ENCODE data around the gene NUDT16. TPM values are rescaled to one million over a fixed set of nuclear protein-coding genes. Genes with fewer than 3 reads are reported as not detected.

The NUDT16 gene
- total and polyA plus RNA-seq, 9 of the 15 experiments (the other 6 are each of a cell fraction or from before 2014, with no cell fraction given), result 1.5 to 11.4 (median 7.6) TPM

DNA sequence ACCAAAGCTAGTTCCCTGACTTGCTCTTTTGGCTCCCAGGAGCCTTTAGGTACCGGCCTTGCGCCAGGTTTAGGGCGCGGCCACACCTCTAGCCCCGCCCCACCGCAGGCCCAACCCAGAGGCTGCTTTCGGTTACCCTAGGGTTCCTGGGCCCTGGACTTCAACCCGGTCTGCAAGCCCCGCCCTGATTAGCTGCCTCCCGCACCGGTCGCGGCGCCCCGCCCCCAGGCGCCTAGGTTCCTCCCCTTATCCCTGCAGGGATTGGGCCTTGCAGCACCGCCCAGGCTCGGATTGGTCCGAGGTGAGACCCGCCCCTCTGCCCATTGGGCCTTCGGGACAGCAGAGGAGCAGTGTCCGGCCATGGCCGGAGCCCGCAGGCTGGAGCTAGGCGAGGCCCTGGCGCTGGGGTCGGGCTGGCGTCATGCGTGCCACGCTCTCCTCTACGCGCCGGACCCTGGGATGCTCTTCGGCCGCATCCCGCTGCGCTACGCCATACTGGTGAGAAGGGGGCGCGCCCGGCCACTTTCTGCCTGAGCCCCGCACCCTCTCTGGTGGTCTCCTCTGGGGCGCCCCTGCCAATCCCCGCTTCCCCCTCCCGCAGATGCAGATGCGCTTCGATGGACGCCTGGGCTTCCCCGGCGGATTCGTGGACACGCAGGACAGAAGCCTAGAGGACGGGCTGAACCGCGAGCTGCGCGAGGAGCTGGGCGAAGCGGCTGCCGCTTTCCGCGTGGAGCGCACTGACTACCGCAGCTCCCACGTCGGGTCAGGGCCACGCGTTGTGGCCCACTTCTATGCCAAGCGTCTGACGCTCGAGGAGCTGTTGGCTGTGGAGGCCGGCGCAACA is at the start of gene NUDT16 (continued):
- TF ChIP-seq ZBTB9 (CRISPR knock-in tag; IDR thresholded peaks at IDR 0.05) (no peak), SMAD3 (CRISPR knock-in tag; conservative IDR thresholded peaks at IDR 0.05) (no peak), ZBED1 (IDR thresholded peaks at IDR 0.05) (no peak), MTF1 (CRISPR knock-in tag; IDR thresholded peaks at IDR 0.05; ENCODE audit: borderline replicate concordance) (no peak), NFRKB (IDR thresholded peaks at IDR 0.05; ENCODE audit: low read depth) (no peak), HDAC8 (tag; IDR thresholded peaks at IDR 0.05) (no peak), FOXM1 (IDR thresholded peaks at IDR 0.05; ENCODE audit: low read depth) (no peak), FOXM1 (CRISPR knock-in tag; IDR thresholded peaks at IDR 0.05; ENCODE audit: low read depth) (no peak), ZNF184 (CRISPR knock-in tag; IDR thresholded peaks at IDR 0.05) (no peak), CBFB (CRISPR knock-in tag; IDR thresholded peaks at IDR 0.05) (no peak), NCOR1 (IDR thresholded peaks at IDR 0.05) (no peak), ZNF253 (CRISPR knock-in tag; conservative IDR thresholded peaks at IDR 0.05) (no peak), MAFG (tag; conservative IDR thresholded peaks at IDR 0.05) (no peak), ESRRB (CRISPR knock-in tag; IDR thresholded peaks at IDR 0.05; ENCODE audit: borderline replicate concordance) (no peak), ZNF764 (CRISPR knock-in tag; IDR thresholded peaks at IDR 0.05; ENCODE audit: low read depth) (no peak), NFYB (IDR thresholded peaks at IDR 0.05; ENCODE audit: extremely low read depth, insufficient read length) (peak; percentile 76), MBD2 (IDR thresholded peaks at IDR 0.05; ENCODE audit: borderline replicate concordance, low read depth) (peak; percentile 95), ZKSCAN3 (CRISPR knock-in tag; IDR thresholded peaks at IDR 0.05) (no peak), SRSF7 (optimal IDR thresholded peaks at IDR 0.05; ENCODE audit: low read depth, low read length) (no peak)
- TF ChIP-seq, protein P1, sequence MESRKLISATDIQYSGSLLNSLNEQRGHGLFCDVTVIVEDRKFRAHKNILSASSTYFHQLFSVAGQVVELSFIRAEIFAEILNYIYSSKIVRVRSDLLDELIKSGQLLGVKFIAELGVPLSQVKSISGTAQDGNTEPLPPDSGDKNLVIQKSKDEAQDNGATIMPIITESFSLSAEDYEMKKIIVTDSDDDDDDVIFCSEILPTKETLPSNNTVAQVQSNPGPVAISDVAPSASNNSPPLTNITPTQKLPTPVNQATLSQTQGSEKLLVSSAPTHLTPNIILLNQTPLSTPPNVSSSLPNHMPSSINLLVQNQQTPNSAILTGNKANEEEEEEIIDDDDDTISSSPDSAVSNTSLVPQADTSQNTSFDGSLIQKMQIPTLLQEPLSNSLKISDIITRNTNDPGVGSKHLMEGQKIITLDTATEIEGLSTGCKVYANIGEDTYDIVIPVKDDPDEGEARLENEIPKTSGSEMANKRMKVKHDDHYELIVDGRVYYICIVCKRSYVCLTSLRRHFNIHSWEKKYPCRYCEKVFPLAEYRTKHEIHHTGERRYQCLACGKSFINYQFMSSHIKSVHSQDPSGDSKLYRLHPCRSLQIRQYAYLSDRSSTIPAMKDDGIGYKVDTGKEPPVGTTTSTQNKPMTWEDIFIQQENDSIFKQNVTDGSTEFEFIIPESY (CRISPR knock-in tag; IDR thresholded peaks at IDR 0.05), result no peak
- TF ChIP-seq, protein P2, sequence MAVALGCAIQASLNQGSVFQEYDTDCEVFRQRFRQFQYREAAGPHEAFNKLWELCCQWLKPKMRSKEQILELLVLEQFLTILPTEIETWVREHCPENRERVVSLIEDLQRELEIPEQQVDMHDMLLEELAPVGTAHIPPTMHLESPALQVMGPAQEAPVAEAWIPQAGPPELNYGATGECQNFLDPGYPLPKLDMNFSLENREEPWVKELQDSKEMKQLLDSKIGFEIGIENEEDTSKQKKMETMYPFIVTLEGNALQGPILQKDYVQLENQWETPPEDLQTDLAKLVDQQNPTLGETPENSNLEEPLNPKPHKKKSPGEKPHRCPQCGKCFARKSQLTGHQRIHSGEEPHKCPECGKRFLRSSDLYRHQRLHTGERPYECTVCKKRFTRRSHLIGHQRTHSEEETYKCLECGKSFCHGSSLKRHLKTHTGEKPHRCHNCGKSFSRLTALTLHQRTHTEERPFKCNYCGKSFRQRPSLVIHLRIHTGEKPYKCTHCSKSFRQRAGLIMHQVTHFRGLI (CRISPR knock-in tag; IDR thresholded peaks at IDR 0.05), result no peak
- TF ChIP-seq, protein P3, sequence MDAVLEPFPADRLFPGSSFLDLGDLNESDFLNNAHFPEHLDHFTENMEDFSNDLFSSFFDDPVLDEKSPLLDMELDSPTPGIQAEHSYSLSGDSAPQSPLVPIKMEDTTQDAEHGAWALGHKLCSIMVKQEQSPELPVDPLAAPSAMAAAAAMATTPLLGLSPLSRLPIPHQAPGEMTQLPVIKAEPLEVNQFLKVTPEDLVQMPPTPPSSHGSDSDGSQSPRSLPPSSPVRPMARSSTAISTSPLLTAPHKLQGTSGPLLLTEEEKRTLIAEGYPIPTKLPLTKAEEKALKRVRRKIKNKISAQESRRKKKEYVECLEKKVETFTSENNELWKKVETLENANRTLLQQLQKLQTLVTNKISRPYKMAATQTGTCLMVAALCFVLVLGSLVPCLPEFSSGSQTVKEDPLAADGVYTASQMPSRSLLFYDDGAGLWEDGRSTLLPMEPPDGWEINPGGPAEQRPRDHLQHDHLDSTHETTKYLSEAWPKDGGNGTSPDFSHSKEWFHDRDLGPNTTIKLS (IDR thresholded peaks at IDR 0.05; ENCODE audit: borderline replicate concordance, low read depth), result no peak; the same call in 1 of the 2 replicates

Measured in K562 (cell line).